Testis (tissue), 2 donors: ENCODE data around the gene KIFC1.

Experiments used
- POLR2A ChIP-seq: fragments of 450-650 bp; IDR thresholded peaks from one replicate; pipeline ENCODE4 v1.6.1; 2017; ENCODE audit warnings: antibody characterized with exemption, mild to moderate bottlenecking, moderate library complexity
- TF ChIP-seq, protein P1 (sequence below), 3 experiments: fragments of 450-650 bp in 2 of 3; fragments of 200-600 bp in 1 of 3; sonication (generic) in 1 of 3; IDR thresholded peaks; one replicate each; pipeline ENCODE4 v1.5.1; 2016 to 2019; ENCODE audit warnings: antibody characterized with exemption in 3 of 3, mild to moderate bottlenecking in 2 of 3, moderate library complexity in 1 of 3

- no peak for TF ChIP-seq POLR2A
- TF ChIP-seq, protein P1, sequence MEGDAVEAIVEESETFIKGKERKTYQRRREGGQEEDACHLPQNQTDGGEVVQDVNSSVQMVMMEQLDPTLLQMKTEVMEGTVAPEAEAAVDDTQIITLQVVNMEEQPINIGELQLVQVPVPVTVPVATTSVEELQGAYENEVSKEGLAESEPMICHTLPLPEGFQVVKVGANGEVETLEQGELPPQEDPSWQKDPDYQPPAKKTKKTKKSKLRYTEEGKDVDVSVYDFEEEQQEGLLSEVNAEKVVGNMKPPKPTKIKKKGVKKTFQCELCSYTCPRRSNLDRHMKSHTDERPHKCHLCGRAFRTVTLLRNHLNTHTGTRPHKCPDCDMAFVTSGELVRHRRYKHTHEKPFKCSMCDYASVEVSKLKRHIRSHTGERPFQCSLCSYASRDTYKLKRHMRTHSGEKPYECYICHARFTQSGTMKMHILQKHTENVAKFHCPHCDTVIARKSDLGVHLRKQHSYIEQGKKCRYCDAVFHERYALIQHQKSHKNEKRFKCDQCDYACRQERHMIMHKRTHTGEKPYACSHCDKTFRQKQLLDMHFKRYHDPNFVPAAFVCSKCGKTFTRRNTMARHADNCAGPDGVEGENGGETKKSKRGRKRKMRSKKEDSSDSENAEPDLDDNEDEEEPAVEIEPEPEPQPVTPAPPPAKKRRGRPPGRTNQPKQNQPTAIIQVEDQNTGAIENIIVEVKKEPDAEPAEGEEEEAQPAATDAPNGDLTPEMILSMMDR (IDR thresholded peaks at IDR 0.05): no peak
Observed at GRCh38 chr6:33433544-33434191, 42.0 kb downstream of the KIFC1 start.
